Activated CD4-positive, alpha-beta T cell treated with anti-CD3 and anti-CD28 coated beads, Interleukin-2, amount 10 ng/mL, durations not matched to agents 24 days and 14 days (primary cell): ENCODE measurements around the gene PRKCD. TPM values are rescaled to one million over a fixed set of nuclear protein-coding genes. Genes with fewer than 3 reads are reported as not detected.

Experiments
- DNase-seq: peaks from one replicate; pipeline ENCODE4 v3.0.0; 2022
- H3K27ac Mint-ChIP-seq: one replicate; pipeline ENCODE4 v1.8.0; 2022; ENCODE audit warnings: mild to moderate bottlenecking, mixed read lengths
- H3K27me3 Mint-ChIP-seq: one replicate; pipeline ENCODE4 v1.8.0; 2022; ENCODE audit warnings: mixed read lengths
- H3K36me3 Mint-ChIP-seq: one replicate; pipeline ENCODE4 v1.8.0; 2022; ENCODE audit warnings: low read depth, mild to moderate bottlenecking, mixed read lengths
- H3K4me1 Mint-ChIP-seq: one replicate; pipeline ENCODE4 v1.8.0; 2021; ENCODE audit warnings: mixed read lengths
- H3K4me3 Mint-ChIP-seq: one replicate; pipeline ENCODE4 v1.8.0; 2022; ENCODE audit warnings: mild to moderate bottlenecking, moderate library complexity, mixed read lengths
- H3K9me3 Mint-ChIP-seq: one replicate; pipeline ENCODE4 v1.8.0; 2021; ENCODE audit warnings: mixed read lengths
- intact Hi-C: fragments of 100-400 bp; cut with micrococcal nuclease; formaldehyde crosslinking; loops from one replicate; pipeline ENCODE4 v1.15.1; 2023
- total RNA-seq: library from RNA; stranded (reverse); gene quantifications from 2 replicates; pipeline ENCODE4 v1.2.3, GENCODE V29; 2022

PRKCD gene
- total RNA-seq, 1 donor from 2014 or later, result 28.8 TPM

DNA sequence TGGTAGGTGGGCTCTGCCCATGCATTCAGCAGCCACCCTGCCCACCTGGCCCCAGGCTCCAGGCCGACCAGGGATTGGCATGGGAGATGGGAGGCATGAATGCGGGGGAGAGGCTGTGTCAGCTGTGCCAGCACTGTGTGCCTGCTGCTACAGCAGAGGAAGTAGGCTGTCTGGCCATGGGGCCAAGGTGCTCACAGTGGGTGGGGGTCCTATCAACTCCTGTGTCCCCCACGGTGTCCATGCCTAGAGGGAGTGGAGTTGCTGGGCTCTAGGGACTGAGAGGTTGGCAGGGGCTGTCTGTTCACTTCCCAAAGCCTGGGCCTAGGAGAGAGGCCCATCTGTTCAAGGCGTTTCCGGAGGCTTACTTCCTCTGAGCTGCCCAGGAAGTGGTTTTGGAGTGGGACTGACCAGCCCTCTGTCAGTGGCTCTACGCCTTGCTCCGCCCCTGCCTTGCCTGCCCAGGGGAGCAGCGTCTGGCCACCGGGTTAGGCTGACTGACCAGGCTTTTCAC lies 5.8 kb downstream of the PRKCD start:
- intact Hi-C loops, result no loop called here
- no peak overlapping the region for H3K4me3 Mint-ChIP-seq
- peaks cover 18% of the 10 kb centered on the region for H3K36me3 Mint-ChIP-seq
- no peaks in the 10 kb centered on the region for H3K27me3 Mint-ChIP-seq
- H3K9me3 Mint-ChIP-seq, result no peaks in the 10 kb centered on the region
- no peak overlapping the region for H3K27ac Mint-ChIP-seq
- peaks cover 54% of the 10 kb centered on the region for H3K4me1 Mint-ChIP-seq
- DNase-seq, result no peak

DNA sequence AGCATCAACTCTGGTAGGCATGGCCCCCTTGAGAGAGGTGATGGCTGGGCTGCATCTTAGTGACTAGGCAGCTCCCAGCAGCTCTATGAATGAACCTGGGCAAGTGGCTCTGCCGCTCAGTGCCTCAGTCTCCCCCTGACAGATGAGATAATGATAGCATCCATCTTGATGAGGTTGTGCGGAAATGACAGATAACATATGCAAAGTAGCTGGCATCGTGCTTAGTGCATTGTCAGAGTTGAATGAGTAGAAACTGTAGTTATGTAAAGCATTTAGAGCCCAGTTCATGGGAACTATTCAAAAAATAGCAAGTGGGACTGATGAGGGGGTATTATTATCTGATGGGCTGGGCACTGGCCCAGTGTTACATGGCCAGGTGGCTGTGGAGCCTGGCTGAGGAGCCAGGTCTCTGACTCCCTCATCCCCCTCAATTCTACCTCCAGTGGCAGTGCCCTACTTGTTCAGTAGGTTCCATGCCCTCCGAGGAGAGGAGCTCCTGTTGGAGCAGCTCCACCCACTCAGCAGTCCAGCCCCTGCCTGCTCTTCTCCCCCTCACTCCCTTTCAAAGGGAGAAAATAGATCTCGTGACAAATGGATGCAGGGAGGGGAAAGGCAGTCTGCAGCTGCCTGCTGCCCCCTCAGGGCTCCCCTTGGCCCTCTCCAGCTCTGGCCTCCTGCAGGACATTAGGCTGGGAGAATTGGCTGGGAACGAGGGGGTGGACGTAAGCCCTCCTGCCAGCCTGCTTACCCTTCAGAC lies 6.6 kb downstream of the PRKCD start:
- Mint-ChIP-seq H3K27ac (no peak overlapping the region), H3K36me3 (peaks cover 15% of the 10 kb centered on the region), H3K9me3 (no peaks in the 10 kb centered on the region), H3K27me3 (no peaks in the 10 kb centered on the region), H3K4me1 (peaks cover 53% of the 10 kb centered on the region), H3K4me3 (no peak overlapping the region)
- intact Hi-C loops, result no loop called here
- no peak for DNase-seq

DNA sequence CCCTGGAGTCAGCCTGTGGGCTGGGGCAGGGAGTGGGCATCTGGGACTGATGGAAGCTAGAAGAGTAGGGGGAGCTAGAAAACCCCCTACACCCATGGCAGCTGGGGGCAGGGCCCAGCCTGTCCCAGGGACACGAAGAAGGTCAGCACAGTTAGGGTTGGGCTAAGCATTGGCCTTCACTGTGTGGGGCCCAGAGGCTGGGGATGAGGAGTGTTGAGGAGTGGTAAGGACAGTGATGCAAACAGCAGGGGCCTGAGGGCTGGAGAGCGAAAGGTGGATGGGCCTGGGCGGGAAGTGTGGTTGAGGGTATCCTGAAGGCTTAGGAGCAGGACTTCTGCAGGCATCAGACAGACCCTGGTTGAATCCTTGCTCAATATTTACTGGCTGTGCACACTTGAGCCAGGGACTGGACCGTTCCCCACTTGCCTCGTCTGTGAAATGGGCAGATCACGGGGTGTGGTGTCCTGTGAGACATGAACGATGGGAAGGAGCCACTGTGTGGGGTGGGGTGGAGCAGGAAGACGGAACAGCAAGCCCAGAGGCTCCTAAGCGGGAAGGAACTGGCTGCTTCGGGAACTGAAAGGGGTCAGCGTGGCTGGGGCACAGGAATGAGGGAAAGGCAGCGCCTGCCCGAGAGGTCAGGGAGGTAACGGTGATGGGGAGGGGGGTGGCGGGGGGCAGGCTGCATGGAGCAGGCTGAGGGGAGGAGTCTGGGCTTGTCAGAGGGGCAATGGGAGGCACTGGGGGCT lies 7.3 kb downstream of the PRKCD start:
- H3K4me3 Mint-ChIP-seq, result no peak overlapping the region
- no peaks in the 10 kb centered on the region for H3K9me3 Mint-ChIP-seq
- intact Hi-C loops, result no loop called here
- DNase-seq, result no peak
- peak overlapping the region; percentile 9 for H3K27ac Mint-ChIP-seq
- peaks cover 45% of the 10 kb centered on the region for H3K4me1 Mint-ChIP-seq
- no peaks in the 10 kb centered on the region for H3K27me3 Mint-ChIP-seq
- H3K36me3 Mint-ChIP-seq, result peaks cover 10% of the 10 kb centered on the region

DNA sequence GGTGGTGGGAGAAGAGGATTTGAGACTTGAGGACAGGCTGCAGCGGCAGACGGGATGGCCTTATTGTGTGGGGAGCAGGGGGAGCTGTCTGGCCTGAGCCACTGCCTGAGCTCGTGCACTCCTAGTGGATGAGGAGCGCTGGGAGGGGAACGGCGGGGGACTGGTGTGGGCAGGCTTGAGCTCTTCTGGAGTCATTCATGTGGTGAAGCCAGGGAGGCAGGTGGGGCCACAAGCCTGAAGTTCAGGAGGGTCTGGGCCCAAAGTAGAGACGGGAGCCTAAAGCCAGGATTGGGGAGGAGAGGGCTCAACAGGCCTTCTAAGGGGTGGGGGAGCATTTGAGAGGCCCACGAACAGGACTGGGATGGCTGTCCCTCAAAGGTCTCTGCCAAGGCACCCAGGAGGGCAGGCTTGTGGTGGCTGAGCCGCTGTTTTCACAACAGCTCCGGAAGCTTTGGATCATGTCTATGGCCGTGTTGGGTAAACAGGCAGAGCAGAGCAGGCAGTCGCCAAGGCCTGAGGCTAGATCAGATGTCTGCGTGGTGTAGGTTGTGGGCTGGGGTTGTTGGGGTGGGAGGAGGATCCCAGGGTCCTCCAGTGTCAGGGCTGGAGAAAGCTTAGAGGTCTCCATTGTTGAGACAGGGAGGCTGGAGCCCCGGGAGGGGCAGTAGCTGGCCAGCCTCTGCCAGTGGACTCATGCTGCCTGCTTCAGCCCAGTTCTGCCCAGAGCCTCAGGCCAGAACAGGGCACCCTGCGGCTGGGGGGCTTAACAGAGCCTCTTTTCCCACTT lies 8.2 kb downstream of the PRKCD start:
- H3K27ac Mint-ChIP-seq, result no peak overlapping the region
- no peaks in the 10 kb centered on the region for H3K27me3 Mint-ChIP-seq
- DNase-seq, result no peak
- H3K9me3 Mint-ChIP-seq, result no peaks in the 10 kb centered on the region
- intact Hi-C loops, result no loop called here
- no peak overlapping the region for H3K4me3 Mint-ChIP-seq
- H3K36me3 Mint-ChIP-seq, result peaks cover 10% of the 10 kb centered on the region
- peaks cover 43% of the 10 kb centered on the region for H3K4me1 Mint-ChIP-seq

DNA sequence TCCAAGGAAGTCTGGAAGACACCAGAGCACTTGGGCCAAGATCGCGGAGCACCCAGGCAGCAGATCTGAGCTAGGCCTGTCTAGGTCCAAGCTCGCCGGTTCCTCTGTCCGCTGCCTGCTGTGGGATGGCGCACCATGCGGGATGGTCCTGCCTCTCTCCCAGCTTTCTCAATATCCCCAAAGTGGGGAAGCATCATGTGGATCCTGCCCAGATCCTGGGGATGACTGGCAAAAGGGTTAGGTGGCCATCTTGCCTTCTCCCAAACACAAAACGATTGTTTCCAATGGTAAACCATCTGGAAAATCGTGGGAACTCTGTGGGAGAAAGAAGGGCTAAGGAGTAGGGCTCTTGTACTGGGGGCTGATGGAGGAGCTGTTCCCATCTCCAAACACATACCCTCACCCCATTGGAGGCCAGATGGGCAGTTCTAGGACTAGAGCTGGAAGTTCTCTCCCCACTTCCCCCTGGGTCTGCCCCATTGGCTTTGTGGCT lies 8.9 kb downstream of the PRKCD start:
- intact Hi-C loops, result no loop called here
- H3K27ac Mint-ChIP-seq, result no peak overlapping the region
- no peaks in the 10 kb centered on the region for H3K9me3 Mint-ChIP-seq
- H3K27me3 Mint-ChIP-seq, result no peaks in the 10 kb centered on the region
- peaks cover 43% of the 10 kb centered on the region for H3K4me1 Mint-ChIP-seq
- peaks cover 10% of the 10 kb centered on the region for H3K36me3 Mint-ChIP-seq
- no peak for DNase-seq
- no peak overlapping the region for H3K4me3 Mint-ChIP-seq

DNA sequence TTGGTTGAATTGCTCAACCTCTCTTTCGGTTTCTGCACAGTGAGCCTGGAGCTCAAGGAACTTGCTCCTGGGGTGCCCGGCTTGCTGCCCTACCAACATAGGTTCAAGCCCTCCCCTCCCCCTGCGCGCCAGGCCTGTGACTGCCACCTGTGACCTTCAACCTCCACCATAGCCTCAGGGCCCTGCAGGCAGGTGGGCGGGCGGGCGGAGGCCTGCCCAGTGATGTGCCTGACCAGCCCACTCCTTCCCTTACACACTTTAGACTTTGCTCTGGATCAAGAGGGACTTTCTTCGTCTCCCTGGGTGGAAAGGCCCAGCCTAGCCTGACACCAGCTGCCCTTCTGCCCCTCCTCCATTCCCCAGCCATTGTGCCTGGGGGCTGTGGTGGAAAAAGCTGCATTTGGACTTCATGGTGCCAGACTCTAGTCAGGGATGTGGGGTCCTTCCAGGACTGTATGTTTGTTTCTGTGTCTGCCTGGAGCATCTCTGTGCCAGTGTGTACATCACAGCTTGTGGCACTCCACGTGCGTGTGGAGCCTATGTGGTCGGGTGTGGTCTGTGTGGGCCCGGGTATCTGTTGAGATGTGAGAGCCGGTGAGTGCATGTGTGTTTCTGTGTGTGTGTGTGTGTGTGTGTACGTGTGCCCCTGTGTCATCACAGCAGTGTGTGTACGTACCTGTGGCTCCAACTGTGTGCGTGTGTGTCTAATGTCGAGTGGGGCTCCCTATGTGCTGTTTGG lies 9.5 kb downstream of the PRKCD start:
- Mint-ChIP-seq H3K9me3 (no peaks in the 10 kb centered on the region), H3K4me3 (peak overlapping the region; percentile 51), H3K27ac (peak overlapping the region; percentile 26), H3K36me3 (peaks cover 8% of the 10 kb centered on the region), H3K27me3 (no peaks in the 10 kb centered on the region), H3K4me1 (peaks cover 43% of the 10 kb centered on the region)
- DNase-seq, result peak; percentile 75
- intact Hi-C loops, result no loop called here

DNA sequence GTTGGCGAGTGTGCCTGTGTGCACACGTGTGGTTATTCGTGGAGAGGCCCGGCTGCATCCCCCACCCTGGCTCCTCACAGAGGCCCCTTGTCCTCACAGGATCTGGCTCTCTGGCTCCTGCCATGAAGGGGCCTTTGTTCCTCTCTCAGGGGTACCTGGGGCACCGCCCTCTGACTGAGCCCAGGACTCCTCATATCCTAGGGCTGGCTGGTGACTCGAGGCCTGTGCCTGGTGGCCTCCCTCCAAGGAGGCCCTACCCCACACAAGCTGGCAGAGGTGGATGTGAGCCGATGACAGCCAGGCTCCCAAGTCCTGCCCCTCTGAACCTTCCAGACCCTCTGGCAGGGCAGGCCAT lies 10.0 kb downstream of the PRKCD start:
- Mint-ChIP-seq H3K27me3 (no peaks in the 10 kb centered on the region), H3K9me3 (no peaks in the 10 kb centered on the region), H3K4me3 (peak overlapping the region; percentile 51), H3K27ac (no peak overlapping the region), H3K4me1 (peaks cover 43% of the 10 kb centered on the region), H3K36me3 (peaks cover 8% of the 10 kb centered on the region)
- no peak for DNase-seq
- intact Hi-C loops, result no loop called here

DNA sequence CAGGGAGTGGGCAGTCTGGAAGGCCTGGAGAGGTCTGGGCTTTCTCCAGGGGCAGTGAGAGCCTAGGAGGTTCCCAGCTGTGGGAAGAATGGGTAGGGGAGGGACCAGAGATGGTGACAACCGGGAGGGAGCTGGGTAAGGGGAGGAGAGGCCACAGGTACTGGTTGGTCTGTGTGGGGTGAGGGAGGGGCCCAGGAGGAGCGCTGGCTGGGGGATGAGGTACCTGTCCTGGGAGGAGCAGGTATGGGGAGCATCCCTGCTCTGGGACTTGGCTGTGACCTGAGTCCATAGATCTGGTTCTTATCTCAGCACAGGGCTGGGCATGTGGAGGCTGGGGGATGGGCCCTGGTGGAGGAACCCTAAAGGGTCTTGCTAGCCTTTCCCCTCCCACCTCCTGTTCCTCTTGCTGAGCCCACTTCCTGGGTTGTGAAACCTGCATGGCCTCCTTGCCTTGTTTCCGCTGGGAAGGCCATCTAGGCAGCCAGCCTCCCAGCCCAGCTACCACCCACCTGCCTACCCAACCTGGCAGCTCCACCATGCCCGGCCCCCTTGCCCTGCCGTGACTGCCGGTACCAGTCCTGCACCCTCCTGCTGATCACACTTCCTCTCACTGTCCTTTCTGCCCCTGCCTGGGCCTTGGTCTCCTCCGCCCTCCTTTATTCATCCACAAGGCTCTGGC lies 11.0 kb downstream of the PRKCD start:
- no peak for DNase-seq
- no peak overlapping the region for H3K4me3 Mint-ChIP-seq
- no peaks in the 10 kb centered on the region for H3K9me3 Mint-ChIP-seq
- intact Hi-C loops, result no loop called here
- H3K4me1 Mint-ChIP-seq, result peaks cover 38% of the 10 kb centered on the region
- no peak overlapping the region for H3K27ac Mint-ChIP-seq
- H3K27me3 Mint-ChIP-seq, result no peaks in the 10 kb centered on the region
- H3K36me3 Mint-ChIP-seq, result peaks cover 5% of the 10 kb centered on the region

DNA sequence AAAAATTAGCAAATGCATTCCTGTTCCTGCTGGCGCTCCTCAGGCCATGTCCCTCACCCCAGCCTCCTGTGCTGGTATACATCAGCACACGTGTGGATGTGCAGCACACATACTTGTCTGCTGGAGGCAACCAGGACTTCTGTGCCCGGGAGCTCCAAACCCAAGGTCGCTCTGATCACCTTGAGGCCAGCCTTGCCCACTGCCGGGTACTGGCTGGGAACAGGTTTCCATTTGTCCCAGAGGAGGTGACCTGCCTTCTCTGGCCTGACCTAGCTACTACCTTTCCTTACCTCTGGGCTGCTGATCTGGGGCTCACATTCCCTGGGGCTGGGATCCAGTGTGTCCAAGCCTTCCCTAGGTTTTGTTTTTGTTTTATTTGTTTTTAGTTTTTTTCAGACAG lies 12.1 kb downstream of the PRKCD start:
- no peaks in the 10 kb centered on the region for H3K9me3 Mint-ChIP-seq
- intact Hi-C loops, result no loop called here

DNA sequence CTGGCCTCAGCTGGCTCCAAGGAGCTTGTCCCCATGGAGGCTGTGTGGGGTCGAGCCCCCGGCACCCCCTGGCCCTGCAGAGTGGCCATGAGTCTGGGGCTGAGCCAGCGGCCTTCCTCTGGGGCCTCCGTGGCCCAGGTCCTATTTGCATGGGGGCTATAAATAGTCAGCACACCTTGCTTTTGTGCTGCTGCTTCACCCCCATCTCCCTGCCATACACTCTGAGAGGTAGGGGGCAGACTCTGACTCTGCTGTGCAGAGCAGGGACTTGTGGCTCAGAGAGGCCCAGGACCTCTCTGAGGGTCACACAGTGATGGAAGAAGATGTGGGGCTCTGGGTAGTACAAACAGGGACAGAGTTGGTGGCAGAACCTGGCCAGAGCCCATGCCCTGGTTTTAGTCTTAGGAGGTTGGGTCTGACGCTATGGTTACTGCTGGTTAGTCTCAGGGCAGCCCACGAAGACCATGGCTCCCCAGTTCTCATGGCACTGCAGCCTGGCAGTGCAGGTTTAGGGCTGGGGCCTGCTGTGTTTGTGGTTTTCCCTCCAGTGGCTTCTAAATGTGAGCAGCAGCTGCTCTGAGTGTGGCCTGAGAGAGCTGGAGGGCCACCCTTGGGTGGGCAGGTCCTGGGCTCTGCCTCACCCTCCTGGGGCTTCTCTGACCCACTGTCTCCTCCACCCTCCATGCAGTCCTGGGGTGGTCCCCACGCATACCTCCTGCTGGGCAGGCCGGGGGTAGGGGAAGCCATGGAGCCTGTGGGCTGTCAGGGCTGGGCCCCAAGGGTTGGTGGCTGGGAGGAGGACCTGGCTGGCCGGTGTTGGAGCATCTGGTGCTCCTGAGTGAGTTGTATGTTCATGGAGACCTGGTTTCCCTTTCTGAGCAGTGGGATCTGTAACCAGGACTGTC lies 13.6 kb downstream of the PRKCD start:
- H3K27ac Mint-ChIP-seq, result no peak overlapping the region
- no peaks in the 10 kb centered on the region for H3K27me3 Mint-ChIP-seq
- intact Hi-C loops, result no loop called here
- no peaks in the 10 kb centered on the region for H3K9me3 Mint-ChIP-seq
- peaks cover 11% of the 10 kb centered on the region for H3K36me3 Mint-ChIP-seq
- no peak for DNase-seq
- peaks cover 24% of the 10 kb centered on the region for H3K4me1 Mint-ChIP-seq
- H3K4me3 Mint-ChIP-seq, result no peak overlapping the region

More for the DNA sequence above, 12.1 kb downstream of the PRKCD start:
- H3K27ac Mint-ChIP-seq, result no peak overlapping the region
- peaks cover 5% of the 10 kb centered on the region for H3K36me3 Mint-ChIP-seq
- DNase-seq, result no peak
- H3K4me1 Mint-ChIP-seq, result peaks cover 38% of the 10 kb centered on the region
- no peaks in the 10 kb centered on the region for H3K27me3 Mint-ChIP-seq
- H3K4me3 Mint-ChIP-seq, result no peak overlapping the region

DNA sequence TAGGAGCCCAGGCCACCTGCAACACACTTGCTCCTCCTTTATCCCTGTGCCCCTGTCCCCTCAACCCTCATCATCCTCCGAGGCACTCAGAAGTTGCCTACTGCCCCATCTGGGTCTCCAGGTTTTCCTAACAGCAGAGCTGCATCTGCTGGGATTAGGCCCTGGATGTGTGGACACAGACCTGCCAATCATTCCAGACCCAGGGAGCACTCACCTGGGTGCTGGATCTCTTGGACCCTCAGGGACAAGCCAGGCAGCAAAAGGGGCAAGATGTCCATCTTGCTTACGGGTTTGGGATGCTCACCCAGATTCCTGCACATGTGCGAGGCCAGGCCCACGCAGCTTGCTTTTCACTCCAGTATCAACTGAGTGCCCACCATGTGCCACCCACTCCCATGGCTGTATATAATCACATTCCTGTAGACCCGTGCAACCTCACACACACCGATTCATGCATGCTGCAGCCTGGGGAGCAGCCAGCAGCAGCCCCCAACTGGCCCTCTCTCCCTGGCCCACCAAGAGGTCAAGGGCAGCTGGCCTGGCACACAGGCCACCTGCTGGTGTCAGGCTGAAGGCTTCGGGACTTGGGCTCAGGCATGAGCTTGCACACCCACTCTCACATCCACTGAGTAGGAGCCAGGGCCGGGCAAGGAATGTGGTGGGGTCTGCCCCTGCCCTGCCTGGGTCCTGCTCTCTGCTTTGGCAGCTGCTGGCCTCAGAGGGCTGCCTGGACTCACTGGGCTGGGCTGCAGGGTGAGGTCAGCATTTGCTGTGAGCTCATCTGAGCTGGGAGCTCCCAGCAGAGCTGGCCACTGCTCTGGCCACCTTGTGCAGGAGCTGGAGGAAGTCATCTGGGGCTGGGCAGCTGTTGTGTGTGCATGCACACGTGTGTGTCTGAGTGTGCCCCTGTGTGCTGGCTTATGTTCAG lies 14.9 kb downstream of the PRKCD start:
- peaks cover 12% of the 10 kb centered on the region for H3K4me1 Mint-ChIP-seq
- no peaks in the 10 kb centered on the region for H3K27me3 Mint-ChIP-seq
- DNase-seq, result no peak
- peaks cover 11% of the 10 kb centered on the region for H3K36me3 Mint-ChIP-seq
- H3K4me3 Mint-ChIP-seq, result no peak overlapping the region
- no peak overlapping the region for H3K27ac Mint-ChIP-seq
- no peaks in the 10 kb centered on the region for H3K9me3 Mint-ChIP-seq
- intact Hi-C loops, result no loop called here
